ENCODE measurements around the gene COG5.

COG5 gene

GRCh38 chr7:107501593-107501992 lies 62.1 kb downstream of the COG5 start:
- H3K4me3 ChIP-seq (ENCODE audit: low read length): no peak overlapping the region
- H3K27me3 ChIP-seq (ENCODE audit: control insufficient read depth, insufficient read depth, low read length): no peaks in the 10 kb centered on the region
- peaks cover 13% of the 10 kb centered on the region for H3K4me1 ChIP-seq (ENCODE audit: control insufficient read depth, insufficient read depth, low read length)
- no peaks in the 10 kb centered on the region for H3K36me3 ChIP-seq (ENCODE audit: control insufficient read depth, insufficient read depth, low read length)
- no peak overlapping the region for H3K9ac ChIP-seq (ENCODE audit: low read length)
- H3K9me3 ChIP-seq (ENCODE audit: control insufficient read depth, low read length): no peaks in the 10 kb centered on the region

GRCh38 chr7:107499731-107500130 lies 64.0 kb downstream of the COG5 start:
- H3K9me3 ChIP-seq (ENCODE audit: control insufficient read depth, low read length): no peaks in the 10 kb centered on the region
- H3K4me1 ChIP-seq (ENCODE audit: control insufficient read depth, insufficient read depth, low read length): peaks cover 4% of the 10 kb centered on the region
- no peaks in the 10 kb centered on the region for H3K36me3 ChIP-seq (ENCODE audit: control insufficient read depth, insufficient read depth, low read length)
- H3K9ac ChIP-seq (ENCODE audit: low read length): no peak overlapping the region
- no peak overlapping the region for H3K4me3 ChIP-seq (ENCODE audit: low read length)
- H3K27me3 ChIP-seq (ENCODE audit: control insufficient read depth, insufficient read depth, low read length): no peaks in the 10 kb centered on the region

DNA sequence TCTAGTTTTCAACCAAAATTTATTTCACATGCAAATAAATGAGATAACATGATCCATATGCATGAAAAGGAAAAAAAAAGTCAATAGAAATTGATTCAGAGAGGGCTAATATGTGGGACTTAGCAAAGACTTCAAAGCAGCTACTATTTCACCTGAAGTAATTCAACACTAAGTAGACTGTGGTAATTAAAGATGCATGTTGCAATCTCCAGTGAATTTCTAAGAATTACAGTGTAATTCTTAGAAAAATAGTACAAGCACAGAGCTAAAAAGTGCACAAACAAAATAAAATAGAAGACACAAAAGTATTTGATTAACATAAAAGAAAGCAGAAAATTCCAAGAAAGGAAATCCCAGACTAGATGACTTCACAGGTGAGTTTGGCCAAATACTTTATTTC lies 68.2 kb downstream of the COG5 start:
- H3K36me3 ChIP-seq (ENCODE audit: control insufficient read depth, insufficient read depth, low read length): no peaks in the 10 kb centered on the region

DNA sequence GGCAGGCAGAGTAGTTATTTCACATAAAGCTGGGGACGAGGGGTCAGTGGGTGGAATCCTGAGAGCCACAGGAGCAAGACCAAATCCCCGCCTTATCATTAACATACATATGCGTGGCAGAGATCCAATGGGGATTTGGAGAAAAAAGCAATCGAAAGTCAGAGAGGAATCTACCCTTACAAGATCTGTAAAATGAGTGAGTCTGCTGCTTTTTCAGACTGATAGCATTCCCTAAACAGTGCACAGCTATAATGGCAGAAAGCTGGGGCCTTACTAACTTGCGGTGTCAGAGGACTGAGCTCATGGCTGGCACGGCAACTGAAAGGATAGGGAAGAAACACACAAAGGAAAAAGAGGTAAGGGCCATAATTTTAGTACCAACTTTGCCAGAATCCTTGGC lies 68.8 kb downstream of the COG5 start:
- Histone ChIP-seq H3K4me1 (ENCODE audit: control insufficient read depth, insufficient read depth, low read length) (peaks cover 5% of the 10 kb centered on the region), H3K9ac (ENCODE audit: low read length) (no peak overlapping the region), H3K9me3 (ENCODE audit: control insufficient read depth, low read length) (no peaks in the 10 kb centered on the region), H3K4me3 (ENCODE audit: low read length) (no peak overlapping the region), H3K36me3 (ENCODE audit: control insufficient read depth, insufficient read depth, low read length) (no peaks in the 10 kb centered on the region), H3K27me3 (ENCODE audit: control insufficient read depth, insufficient read depth, low read length) (no peaks in the 10 kb centered on the region)

More for the DNA sequence above, 68.2 kb downstream of the COG5 start:
- no peak overlapping the region for H3K9ac ChIP-seq (ENCODE audit: low read length)
- no peak overlapping the region for H3K4me3 ChIP-seq (ENCODE audit: low read length)
- no peaks in the 10 kb centered on the region for H3K9me3 ChIP-seq (ENCODE audit: control insufficient read depth, low read length)
- peaks cover 5% of the 10 kb centered on the region for H3K4me1 ChIP-seq (ENCODE audit: control insufficient read depth, insufficient read depth, low read length)
- no peaks in the 10 kb centered on the region for H3K27me3 ChIP-seq (ENCODE audit: control insufficient read depth, insufficient read depth, low read length)

- Histone ChIP-seq H3K4me1 (ENCODE audit: control insufficient read depth, insufficient read depth, low read length) (peaks cover 5% of the 10 kb centered on the region), H3K36me3 (ENCODE audit: control insufficient read depth, insufficient read depth, low read length) (no peaks in the 10 kb centered on the region), H3K27me3 (ENCODE audit: control insufficient read depth, insufficient read depth, low read length) (no peaks in the 10 kb centered on the region), H3K9me3 (ENCODE audit: control insufficient read depth, low read length) (no peaks in the 10 kb centered on the region), H3K4me3 (ENCODE audit: low read length) (no peak overlapping the region), H3K9ac (ENCODE audit: low read length) (no peak overlapping the region)
Observed at GRCh38 chr7:107494315-107494751, 69.4 kb downstream of the COG5 start.

DNA sequence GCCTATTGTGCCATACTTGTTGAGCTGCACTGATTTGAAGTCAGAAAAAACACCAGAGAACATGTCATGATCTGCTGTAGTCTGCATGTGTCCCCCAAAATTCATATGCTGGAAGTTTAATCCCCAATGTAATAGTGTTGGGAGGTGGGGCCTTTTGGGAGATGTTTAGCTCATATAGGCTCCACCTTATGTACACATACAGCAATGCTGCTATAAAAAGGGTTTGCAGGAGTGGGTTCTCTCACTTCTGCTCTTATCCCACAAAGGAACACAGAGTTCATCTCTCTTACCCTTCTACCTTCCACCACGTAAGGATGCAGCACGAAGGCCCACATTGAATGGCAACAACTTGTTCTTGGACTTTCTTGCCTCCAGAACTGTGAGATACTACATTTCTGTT lies 70.8 kb downstream of the COG5 start:
- no peaks in the 10 kb centered on the region for H3K36me3 ChIP-seq (ENCODE audit: control insufficient read depth, insufficient read depth, low read length)
- no peak overlapping the region for H3K9ac ChIP-seq (ENCODE audit: low read length)
- peaks cover 5% of the 10 kb centered on the region for H3K4me1 ChIP-seq (ENCODE audit: control insufficient read depth, insufficient read depth, low read length)
- no peaks in the 10 kb centered on the region for H3K27me3 ChIP-seq (ENCODE audit: control insufficient read depth, insufficient read depth, low read length)
- no peaks in the 10 kb centered on the region for H3K9me3 ChIP-seq (ENCODE audit: control insufficient read depth, low read length)
- no peak overlapping the region for H3K4me3 ChIP-seq (ENCODE audit: low read length)

DNA sequence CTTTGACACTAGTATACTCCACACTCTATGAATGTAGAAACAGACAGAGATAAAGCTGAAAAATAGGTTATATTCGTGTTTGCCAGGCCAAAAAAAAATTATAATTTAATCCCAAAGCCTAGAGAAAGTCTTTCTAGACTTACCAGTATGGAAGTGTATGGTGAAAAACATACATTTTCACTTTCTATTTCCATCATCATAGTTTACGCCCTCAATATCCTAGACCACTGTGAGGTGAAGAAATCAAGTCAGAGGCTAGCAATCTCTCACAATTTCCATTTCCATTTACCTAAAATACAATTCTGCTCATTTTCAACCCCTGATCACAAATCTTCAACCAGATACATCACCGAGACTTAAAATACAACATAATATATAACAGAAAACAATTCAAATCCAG lies 77.7 kb downstream of the COG5 start:
- Histone ChIP-seq H3K36me3 (ENCODE audit: control insufficient read depth, insufficient read depth, low read length) (no peaks in the 10 kb centered on the region), H3K4me1 (ENCODE audit: control insufficient read depth, insufficient read depth, low read length) (no peaks in the 10 kb centered on the region), H3K9me3 (ENCODE audit: control insufficient read depth, low read length) (no peaks in the 10 kb centered on the region), H3K9ac (ENCODE audit: low read length) (no peak overlapping the region), H3K4me3 (ENCODE audit: low read length) (no peak overlapping the region), H3K27me3 (ENCODE audit: control insufficient read depth, insufficient read depth, low read length) (no peaks in the 10 kb centered on the region)

GRCh38 chr7:107482571-107482970 lies 81.1 kb downstream of the COG5 start:
- no peak overlapping the region for H3K9ac ChIP-seq (ENCODE audit: low read length)
- no peaks in the 10 kb centered on the region for H3K36me3 ChIP-seq (ENCODE audit: control insufficient read depth, insufficient read depth, low read length)
- H3K9me3 ChIP-seq (ENCODE audit: control insufficient read depth, low read length): no peaks in the 10 kb centered on the region
- no peaks in the 10 kb centered on the region for H3K27me3 ChIP-seq (ENCODE audit: control insufficient read depth, insufficient read depth, low read length)
- no peak overlapping the region for H3K4me3 ChIP-seq (ENCODE audit: low read length)
- H3K4me1 ChIP-seq (ENCODE audit: control insufficient read depth, insufficient read depth, low read length): no peaks in the 10 kb centered on the region

DNA sequence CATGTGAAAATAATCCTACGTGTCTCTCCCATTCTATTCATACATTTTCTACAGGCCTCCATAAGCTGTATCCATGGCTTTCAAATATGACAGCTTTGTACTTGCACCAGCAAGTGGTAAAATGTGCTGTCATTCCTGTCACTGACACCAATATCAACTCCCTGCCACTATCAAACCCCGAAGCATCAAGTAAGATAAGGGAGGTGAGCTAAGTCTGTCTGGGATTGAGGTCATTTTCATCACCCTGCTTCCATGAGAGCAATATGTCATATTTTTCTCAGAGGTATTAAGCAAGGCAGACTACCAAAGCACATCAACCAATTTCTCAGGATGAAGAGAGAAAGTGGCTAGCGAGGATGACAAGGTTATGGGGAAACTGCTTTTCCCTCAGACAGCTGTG lies 82.8 kb downstream of the COG5 start:
- Histone ChIP-seq H3K27me3 (ENCODE audit: control insufficient read depth, insufficient read depth, low read length) (no peaks in the 10 kb centered on the region), H3K36me3 (ENCODE audit: control insufficient read depth, insufficient read depth, low read length) (no peaks in the 10 kb centered on the region), H3K9me3 (ENCODE audit: control insufficient read depth, low read length) (no peaks in the 10 kb centered on the region), H3K4me3 (ENCODE audit: low read length) (no peak overlapping the region), H3K4me1 (ENCODE audit: control insufficient read depth, insufficient read depth, low read length) (no peaks in the 10 kb centered on the region), H3K9ac (ENCODE audit: low read length) (no peak overlapping the region)

DNA sequence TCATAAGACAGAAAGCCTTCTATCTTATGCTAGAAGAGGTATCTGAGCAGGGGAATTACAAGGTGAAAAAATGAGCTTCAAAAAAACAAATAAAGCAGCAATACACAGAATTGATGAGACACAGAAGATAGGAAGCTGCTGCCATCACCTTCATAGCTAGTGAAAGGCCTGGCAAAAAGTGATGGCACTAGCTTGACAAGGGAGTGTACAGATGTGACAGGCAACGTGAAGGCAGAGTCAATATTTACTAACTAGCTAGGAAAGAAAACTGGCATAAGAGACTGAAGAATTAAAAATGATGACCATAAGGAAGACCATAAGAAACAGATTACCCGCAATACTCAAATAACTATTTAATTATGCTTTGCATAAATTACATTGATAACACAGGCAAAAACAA lies 84.4 kb downstream of the COG5 start:
- no peaks in the 10 kb centered on the region for H3K4me1 ChIP-seq (ENCODE audit: control insufficient read depth, insufficient read depth, low read length)
- H3K27me3 ChIP-seq (ENCODE audit: control insufficient read depth, insufficient read depth, low read length): no peaks in the 10 kb centered on the region
- no peak overlapping the region for H3K4me3 ChIP-seq (ENCODE audit: low read length)

DNA sequence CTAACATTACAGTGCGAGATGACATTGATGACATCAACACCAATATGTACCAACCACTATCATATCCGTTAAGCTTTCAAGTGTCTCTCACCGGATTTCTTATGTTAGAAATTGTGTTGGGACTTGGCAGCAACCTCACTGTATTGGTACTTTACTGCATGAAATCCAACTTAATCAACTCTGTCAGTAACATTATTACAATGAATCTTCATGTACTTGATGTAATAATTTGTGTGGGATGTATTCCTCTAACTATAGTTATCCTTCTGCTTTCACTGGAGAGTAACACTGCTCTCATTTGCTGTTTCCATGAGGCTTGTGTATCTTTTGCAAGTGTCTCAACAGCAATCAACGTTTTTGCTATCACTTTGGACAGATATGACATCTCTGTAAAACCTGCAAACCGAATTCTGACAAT lies 89.6 kb downstream of the COG5 start:
- Histone ChIP-seq H3K4me1 (ENCODE audit: control insufficient read depth, insufficient read depth, low read length) (no peaks in the 10 kb centered on the region), H3K4me3 (ENCODE audit: low read length) (no peak overlapping the region), H3K9me3 (ENCODE audit: control insufficient read depth, low read length) (no peaks in the 10 kb centered on the region), H3K36me3 (ENCODE audit: control insufficient read depth, insufficient read depth, low read length) (no peaks in the 10 kb centered on the region), H3K9ac (ENCODE audit: low read length) (no peak overlapping the region), H3K27me3 (ENCODE audit: control insufficient read depth, insufficient read depth, low read length) (no peaks in the 10 kb centered on the region)

More for the DNA sequence above, 84.4 kb downstream of the COG5 start:
- Histone ChIP-seq H3K9me3 (ENCODE audit: control insufficient read depth, low read length) (no peaks in the 10 kb centered on the region), H3K36me3 (ENCODE audit: control insufficient read depth, insufficient read depth, low read length) (no peaks in the 10 kb centered on the region), H3K9ac (ENCODE audit: low read length) (no peak overlapping the region)

DNA sequence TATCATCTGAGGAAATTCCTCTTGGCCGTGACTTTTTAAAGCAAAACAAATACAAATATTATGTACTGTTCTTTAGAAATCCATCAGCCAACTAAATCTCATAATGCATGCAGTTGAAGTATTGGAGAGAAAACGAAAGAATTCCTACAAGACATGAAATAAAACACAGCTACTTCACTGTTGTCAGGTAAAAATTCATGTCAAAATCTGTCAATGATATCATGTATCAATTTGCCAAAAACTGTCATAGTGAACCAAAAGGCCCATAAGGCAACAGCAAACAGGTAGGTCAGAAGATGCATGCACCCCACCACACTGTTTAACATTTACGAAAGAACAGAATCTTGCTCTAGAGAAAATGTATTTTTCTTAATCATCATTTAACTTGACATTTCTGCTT lies 91.6 kb downstream of the COG5 start:
- no peaks in the 10 kb centered on the region for H3K27me3 ChIP-seq (ENCODE audit: control insufficient read depth, insufficient read depth, low read length)
- H3K4me3 ChIP-seq (ENCODE audit: low read length): no peak overlapping the region
- no peaks in the 10 kb centered on the region for H3K4me1 ChIP-seq (ENCODE audit: control insufficient read depth, insufficient read depth, low read length)
- H3K36me3 ChIP-seq (ENCODE audit: control insufficient read depth, insufficient read depth, low read length): no peaks in the 10 kb centered on the region
- no peaks in the 10 kb centered on the region for H3K9me3 ChIP-seq (ENCODE audit: control insufficient read depth, low read length)
- no peak overlapping the region for H3K9ac ChIP-seq (ENCODE audit: low read length)

DNA sequence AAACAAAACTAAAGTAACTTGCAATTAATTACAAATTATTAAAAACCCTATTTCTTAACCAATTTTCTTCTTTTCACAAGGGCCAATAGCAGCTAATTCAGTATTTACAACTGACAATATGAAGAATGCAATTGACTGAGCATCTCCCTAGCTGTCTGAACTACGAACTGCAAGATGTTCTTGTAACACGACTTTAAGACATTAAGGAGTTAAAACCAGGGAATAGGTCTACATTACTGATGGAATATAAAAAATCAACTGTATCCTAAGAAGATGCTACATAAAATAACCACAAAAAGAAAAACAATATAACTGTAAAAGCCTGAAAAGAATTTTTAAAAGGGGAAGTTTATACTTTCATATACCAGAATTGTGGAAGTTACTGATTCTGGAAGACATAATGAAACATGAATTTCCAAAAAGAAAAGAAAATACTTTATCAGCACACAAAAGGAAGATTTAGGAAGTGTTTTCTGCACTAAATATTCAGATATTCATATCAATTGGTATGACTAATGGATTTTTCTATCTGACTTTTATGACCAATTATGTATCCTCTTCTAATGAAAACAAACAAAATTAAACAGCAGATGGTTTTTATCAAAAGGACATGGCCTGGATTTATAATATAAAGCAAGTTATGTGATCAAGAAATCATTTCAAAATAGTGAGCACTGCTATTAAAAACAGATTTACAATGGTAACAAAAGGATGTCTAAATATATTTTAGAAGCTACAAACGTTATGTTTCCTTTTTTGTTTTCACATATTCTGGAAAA lies 92.2 kb downstream of the COG5 start:
- H3K27me3 ChIP-seq (ENCODE audit: control insufficient read depth, insufficient read depth, low read length): no peaks in the 10 kb centered on the region
- no peak overlapping the region for H3K4me3 ChIP-seq (ENCODE audit: low read length)
- no peaks in the 10 kb centered on the region for H3K36me3 ChIP-seq (ENCODE audit: control insufficient read depth, insufficient read depth, low read length)
- H3K9ac ChIP-seq (ENCODE audit: low read length): no peak overlapping the region
- no peaks in the 10 kb centered on the region for H3K4me1 ChIP-seq (ENCODE audit: control insufficient read depth, insufficient read depth, low read length)
- H3K9me3 ChIP-seq (ENCODE audit: control insufficient read depth, low read length): no peaks in the 10 kb centered on the region
